SK-MEL-5 (cell line): Measurements from ENCODE around the gene MYO1E. TPM values are rescaled to one million over a fixed set of nuclear protein-coding genes. Genes with fewer than 3 reads are reported as not detected.
"Not testable (repeated sequence)": the region's sequence is repeated elsewhere in the genome, so short reads cannot be mapped to it uniquely, and the experiment has no call there.

Experiments
- DNase-seq: peaks from one replicate; pipeline ENCODE4 v3.0.0-alpha.2; 2016; ENCODE audit warnings: low read depth, low spot score
- in situ Hi-C: cut with HindIII; loops from 2 replicates; pipeline ENCODE4 v1.10.0; 2016; ENCODE audit warnings: low sequenced_read_pairs, high pct_unique_total_duplicates, low pct_unique_long_range_greater_than_20kb
- total RNA-seq: library from RNA; depleted of rRNA; stranded (reverse); fragments of >200 nt; shearing (Covaris generic); gene quantifications from 2 replicates; pipeline ENCODE4 v1.2.3, GENCODE V29; 2014

The MYO1E gene
- total RNA-seq, 1 experiment from 2014 or later: 68.7 TPM

GRCh38 chr15:59174835-59175831, 197.5 kb downstream of the MYO1E start:
- in situ Hi-C loops: no loop called here
- DNase-seq: peak; percentile 91

- in situ Hi-C loops: no loop called here
- no peak for DNase-seq
These were observed 198.4 kb downstream of the MYO1E start for GRCh38 chr15:59174151-59174834.

GRCh38 chr15:59173194-59173593, 199.5 kb downstream of the MYO1E start:
- in situ Hi-C loops: no loop called here
- no peak for DNase-seq

GRCh38 chr15:59172289-59172901, 200.3 kb downstream of the MYO1E start:
- in situ Hi-C loops: no loop called here
- DNase-seq: peak; percentile 59

- DNase-seq: no peak
- in situ Hi-C loops: no loop called here
These were observed 201.6 kb downstream of the MYO1E start for GRCh38 chr15:59171067-59171397.

GRCh38 chr15:59170295-59171066, 202.2 kb downstream of the MYO1E start:
- no peak for DNase-seq
- in situ Hi-C loops: no loop called here

- DNase-seq: peak; percentile 27
These were observed 203.4 kb downstream of the MYO1E start for GRCh38 chr15:59169251-59169708.

GRCh38 chr15:59168536-59168935, 204.1 kb downstream of the MYO1E start:
- peak; percentile 17 for DNase-seq

More at GRCh38 chr15:59169251-59169708, 203.4 kb downstream of the MYO1E start:
- in situ Hi-C loops: no loop called here

GRCh38 chr15:59166601-59167265, 205.9 kb downstream of the MYO1E start:
- in situ Hi-C loops: no loop called here
- DNase-seq: no peak

More at GRCh38 chr15:59168536-59168935, 204.1 kb downstream of the MYO1E start:
- in situ Hi-C loops: no loop called here

GRCh38 chr15:59166166-59166565, 206.5 kb downstream of the MYO1E start:
- DNase-seq: no peak
- in situ Hi-C loops: no loop called here

GRCh38 chr15:59165726-59166125, 206.9 kb downstream of the MYO1E start:
- no peak for DNase-seq
- in situ Hi-C loops: no loop called here

- in situ Hi-C loops, DNase-seq: not testable (repeated sequence)
These were observed 210.6 kb downstream of the MYO1E start for GRCh38 chr15:59162080-59162479.

- DNase-seq: peak; percentile 51
- in situ Hi-C loops: no loop called here
These were observed 211.6 kb downstream of the MYO1E start for GRCh38 chr15:59160880-59161593.

GRCh38 chr15:59159210-59159609, 213.5 kb downstream of the MYO1E start:
- DNase-seq: no peak
- in situ Hi-C loops: no loop called here

- no peak for DNase-seq
- in situ Hi-C loops: no loop called here
These were observed 214.0 kb downstream of the MYO1E start for GRCh38 chr15:59158701-59159034.

- in situ Hi-C loops: no loop called here
These were observed 214.6 kb downstream of the MYO1E start for GRCh38 chr15:59157840-59158700.

More at GRCh38 chr15:59157840-59158700, 214.6 kb downstream of the MYO1E start:
- DNase-seq: no peak
